ENCODE results near the gene HPSE2.

The HPSE2 gene

DNA sequence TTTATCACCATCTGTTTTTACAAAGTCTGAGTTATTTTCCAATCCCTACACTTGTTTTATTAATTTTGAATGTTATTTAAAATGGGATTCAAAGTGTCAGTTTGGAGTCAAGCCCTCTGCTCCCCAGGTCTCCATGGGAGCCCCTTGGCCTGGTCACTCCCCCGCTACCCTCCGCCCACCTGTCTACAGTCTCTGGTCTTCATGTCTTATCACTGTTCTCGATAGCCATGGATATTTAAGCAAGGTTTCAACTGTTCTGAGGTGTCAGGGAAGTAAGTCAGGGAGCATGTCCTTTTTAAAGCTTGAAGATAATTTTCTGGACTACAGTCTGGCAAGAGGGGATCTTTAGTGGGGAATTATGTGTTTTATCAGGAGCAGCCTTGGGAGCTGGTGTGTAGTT, 769.8 kb downstream of the HPSE2 start:
- TF ChIP-seq ZFP3 (CRISPR knock-in tag; IDR thresholded peaks at IDR 0.05): no peak
- TF ChIP-seq ESRRG (CRISPR knock-in tag; IDR thresholded peaks at IDR 0.05): no peak
- TF ChIP-seq RARB (CRISPR knock-in tag; IDR thresholded peaks at IDR 0.05): no peak
- TF ChIP-seq, protein P1, sequence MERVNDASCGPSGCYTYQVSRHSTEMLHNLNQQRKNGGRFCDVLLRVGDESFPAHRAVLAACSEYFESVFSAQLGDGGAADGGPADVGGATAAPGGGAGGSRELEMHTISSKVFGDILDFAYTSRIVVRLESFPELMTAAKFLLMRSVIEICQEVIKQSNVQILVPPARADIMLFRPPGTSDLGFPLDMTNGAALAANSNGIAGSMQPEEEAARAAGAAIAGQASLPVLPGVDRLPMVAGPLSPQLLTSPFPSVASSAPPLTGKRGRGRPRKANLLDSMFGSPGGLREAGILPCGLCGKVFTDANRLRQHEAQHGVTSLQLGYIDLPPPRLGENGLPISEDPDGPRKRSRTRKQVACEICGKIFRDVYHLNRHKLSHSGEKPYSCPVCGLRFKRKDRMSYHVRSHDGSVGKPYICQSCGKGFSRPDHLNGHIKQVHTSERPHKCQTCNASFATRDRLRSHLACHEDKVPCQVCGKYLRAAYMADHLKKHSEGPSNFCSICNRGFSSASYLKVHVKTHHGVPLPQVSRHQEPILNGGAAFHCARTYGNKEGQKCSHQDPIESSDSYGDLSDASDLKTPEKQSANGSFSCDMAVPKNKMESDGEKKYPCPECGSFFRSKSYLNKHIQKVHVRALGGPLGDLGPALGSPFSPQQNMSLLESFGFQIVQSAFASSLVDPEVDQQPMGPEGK (CRISPR knock-in tag; IDR thresholded peaks at IDR 0.05; ENCODE audit: borderline replicate concordance): no peak
- TF ChIP-seq TOX (CRISPR knock-in tag; IDR thresholded peaks at IDR 0.05; ENCODE audit: borderline replicate concordance): no peak
- TF ChIP-seq, protein P2, sequence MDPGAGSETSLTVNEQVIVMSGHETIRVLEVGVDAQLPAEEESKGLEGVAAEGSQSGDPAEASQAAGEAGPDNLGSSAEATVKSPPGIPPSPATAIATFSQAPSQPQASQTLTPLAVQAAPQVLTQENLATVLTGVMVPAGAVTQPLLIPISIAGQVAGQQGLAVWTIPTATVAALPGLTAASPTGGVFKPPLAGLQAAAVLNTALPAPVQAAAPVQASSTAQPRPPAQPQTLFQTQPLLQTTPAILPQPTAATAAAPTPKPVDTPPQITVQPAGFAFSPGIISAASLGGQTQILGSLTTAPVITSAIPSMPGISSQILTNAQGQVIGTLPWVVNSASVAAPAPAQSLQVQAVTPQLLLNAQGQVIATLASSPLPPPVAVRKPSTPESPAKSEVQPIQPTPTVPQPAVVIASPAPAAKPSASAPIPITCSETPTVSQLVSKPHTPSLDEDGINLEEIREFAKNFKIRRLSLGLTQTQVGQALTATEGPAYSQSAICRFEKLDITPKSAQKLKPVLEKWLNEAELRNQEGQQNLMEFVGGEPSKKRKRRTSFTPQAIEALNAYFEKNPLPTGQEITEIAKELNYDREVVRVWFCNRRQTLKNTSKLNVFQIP (CRISPR knock-in tag; IDR thresholded peaks at IDR 0.05; ENCODE audit: borderline replicate concordance, low read depth): no peak
- no peak for TF ChIP-seq ZC3H10 (CRISPR knock-in tag; IDR thresholded peaks at IDR 0.05)
- no peak for TF ChIP-seq GLIS3 (CRISPR knock-in tag; IDR thresholded peaks at IDR 0.05)
- no peak for TF ChIP-seq ZFP30 (CRISPR knock-in tag; IDR thresholded peaks at IDR 0.05)
- TF ChIP-seq ZNF70 (CRISPR knock-in tag; IDR thresholded peaks at IDR 0.05): no peak
- TF ChIP-seq ZNF8 (CRISPR knock-in tag; IDR thresholded peaks at IDR 0.05): no peak
- no peak for TF ChIP-seq CREB5 (CRISPR knock-in tag; IDR thresholded peaks at IDR 0.05; ENCODE audit: low read depth)
- no peak for TF ChIP-seq PPARA (CRISPR knock-in tag; IDR thresholded peaks at IDR 0.05; ENCODE audit: borderline replicate concordance)
- TF ChIP-seq, protein P3, sequence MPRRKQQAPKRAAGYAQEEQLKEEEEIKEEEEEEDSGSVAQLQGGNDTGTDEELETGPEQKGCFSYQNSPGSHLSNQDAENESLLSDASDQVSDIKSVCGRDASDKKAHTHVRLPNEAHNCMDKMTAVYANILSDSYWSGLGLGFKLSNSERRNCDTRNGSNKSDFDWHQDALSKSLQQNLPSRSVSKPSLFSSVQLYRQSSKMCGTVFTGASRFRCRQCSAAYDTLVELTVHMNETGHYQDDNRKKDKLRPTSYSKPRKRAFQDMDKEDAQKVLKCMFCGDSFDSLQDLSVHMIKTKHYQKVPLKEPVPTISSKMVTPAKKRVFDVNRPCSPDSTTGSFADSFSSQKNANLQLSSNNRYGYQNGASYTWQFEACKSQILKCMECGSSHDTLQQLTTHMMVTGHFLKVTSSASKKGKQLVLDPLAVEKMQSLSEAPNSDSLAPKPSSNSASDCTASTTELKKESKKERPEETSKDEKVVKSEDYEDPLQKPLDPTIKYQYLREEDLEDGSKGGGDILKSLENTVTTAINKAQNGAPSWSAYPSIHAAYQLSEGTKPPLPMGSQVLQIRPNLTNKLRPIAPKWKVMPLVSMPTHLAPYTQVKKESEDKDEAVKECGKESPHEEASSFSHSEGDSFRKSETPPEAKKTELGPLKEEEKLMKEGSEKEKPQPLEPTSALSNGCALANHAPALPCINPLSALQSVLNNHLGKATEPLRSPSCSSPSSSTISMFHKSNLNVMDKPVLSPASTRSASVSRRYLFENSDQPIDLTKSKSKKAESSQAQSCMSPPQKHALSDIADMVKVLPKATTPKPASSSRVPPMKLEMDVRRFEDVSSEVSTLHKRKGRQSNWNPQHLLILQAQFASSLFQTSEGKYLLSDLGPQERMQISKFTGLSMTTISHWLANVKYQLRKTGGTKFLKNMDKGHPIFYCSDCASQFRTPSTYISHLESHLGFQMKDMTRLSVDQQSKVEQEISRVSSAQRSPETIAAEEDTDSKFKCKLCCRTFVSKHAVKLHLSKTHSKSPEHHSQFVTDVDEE (CRISPR knock-in tag; IDR thresholded peaks at IDR 0.05): no peak
- no peak for TF ChIP-seq BACH2 (CRISPR knock-in tag; IDR thresholded peaks at IDR 0.05; ENCODE audit: borderline replicate concordance)
- no peak for TF ChIP-seq CSRNP3 (CRISPR knock-in tag; IDR thresholded peaks at IDR 0.05)
- ATAC-seq: no peak

DNA sequence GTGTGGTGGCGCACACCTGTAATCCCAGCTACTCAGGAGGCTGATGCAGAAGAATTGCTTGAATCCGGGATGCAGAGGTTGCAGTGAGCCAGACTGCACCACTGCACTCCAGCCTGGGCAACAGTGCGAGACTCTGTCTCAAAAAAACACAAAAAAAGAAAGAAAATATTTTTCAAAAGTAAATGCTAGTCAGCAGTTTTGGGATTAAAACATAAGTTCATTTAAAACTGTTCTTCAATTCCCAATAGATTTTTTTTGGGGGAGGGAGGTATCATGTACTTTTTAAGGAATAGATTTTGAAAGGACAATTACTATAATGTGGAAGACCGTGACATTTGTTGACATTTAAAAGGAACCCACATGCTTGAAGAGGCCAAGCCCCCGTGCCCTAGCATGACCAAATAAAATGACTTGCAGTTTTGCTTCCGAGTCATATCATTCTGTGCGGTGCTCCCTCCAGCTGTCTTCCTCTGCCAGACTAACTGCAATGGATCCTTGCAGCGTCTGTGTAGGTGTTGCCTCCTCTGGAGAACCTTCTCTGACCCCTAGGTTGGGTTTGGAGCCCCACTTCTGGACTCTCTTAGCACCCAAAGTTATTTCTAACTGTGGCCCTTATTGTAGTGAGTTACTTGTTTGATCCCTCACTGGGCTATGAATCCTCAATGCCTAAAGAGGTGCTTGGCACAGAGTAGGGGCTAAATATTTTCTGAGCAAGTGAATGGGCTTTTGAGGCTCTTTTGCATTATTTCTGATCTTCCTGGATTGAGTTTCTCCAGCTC, 771.5 kb downstream of the HPSE2 start:
- ATAC-seq: no peak
- TF ChIP-seq SNAI2 (CRISPR knock-in tag; IDR thresholded peaks at IDR 0.05) (no peak), BACH2 (CRISPR knock-in tag; IDR thresholded peaks at IDR 0.05; ENCODE audit: borderline replicate concordance) (no peak), ZFP3 (CRISPR knock-in tag; IDR thresholded peaks at IDR 0.05) (no peak), ZNF565 (CRISPR knock-in tag; conservative IDR thresholded peaks at IDR 0.05; ENCODE audit: low read depth) (no peak), ZNF70 (CRISPR knock-in tag; IDR thresholded peaks at IDR 0.05) (no peak), GLIS3 (CRISPR knock-in tag; IDR thresholded peaks at IDR 0.05) (no peak), ISL1 (CRISPR knock-in tag; IDR thresholded peaks at IDR 0.05) (no peak), RARB (CRISPR knock-in tag; IDR thresholded peaks at IDR 0.05) (no peak), ARNTL (CRISPR knock-in tag; IDR thresholded peaks at IDR 0.05; ENCODE audit: borderline replicate concordance, low read depth) (no peak), CSRNP3 (CRISPR knock-in tag; IDR thresholded peaks at IDR 0.05) (no peak), TCF4 (CRISPR knock-in tag; IDR thresholded peaks at IDR 0.05; ENCODE audit: borderline replicate concordance) (no peak), CSDC2 (CRISPR knock-in tag; IDR thresholded peaks at IDR 0.05) (no peak), PPARA (CRISPR knock-in tag; IDR thresholded peaks at IDR 0.05; ENCODE audit: borderline replicate concordance) (no peak), TOX (CRISPR knock-in tag; IDR thresholded peaks at IDR 0.05; ENCODE audit: borderline replicate concordance) (no peak), ZFP30 (CRISPR knock-in tag; IDR thresholded peaks at IDR 0.05) (no peak)
- TF ChIP-seq, protein P3 (CRISPR knock-in tag; IDR thresholded peaks at IDR 0.05): no peak
- TF ChIP-seq, protein P1 (CRISPR knock-in tag; IDR thresholded peaks at IDR 0.05; ENCODE audit: borderline replicate concordance): no peak
